ENCODE data around the gene MSI2.

The MSI2 gene

GRCh38 chr17:57588086-57588485 is 331.8 kb downstream of the MSI2 start:
- Histone ChIP-seq H4K20me1 (ENCODE audit: insufficient read depth, low read length, poor library complexity, severe bottlenecking) (peaks cover 6% of the 10 kb centered on the region), H3K4me3 (ENCODE audit: low read length, poor library complexity, severe bottlenecking) (no peak overlapping the region), H3K36me3 (ENCODE audit: insufficient read depth, low read length) (peaks cover 75% of the 10 kb centered on the region; the same call in 1 of the 2 replicates), H3F3A (ENCODE audit: low read depth) (no peaks in the 10 kb centered on the region), H3K4me1 (ENCODE audit: insufficient read depth, low read length, poor library complexity, severe bottlenecking) (no peaks in the 10 kb centered on the region), H3K79me2 (ENCODE audit: insufficient read depth, low read length) (peaks cover 73% of the 10 kb centered on the region; the same call in 1 of the 2 replicates), H3K9me2 (replicated peaks; ENCODE audit: low read depth, low read length) (no peaks in the 10 kb centered on the region), H3K4me2 (ENCODE audit: low read depth, low read length, poor library complexity, severe bottlenecking) (no peak overlapping the region), H2AFZ (ENCODE audit: low read length) (no peak overlapping the region), H3K27me3 (ENCODE audit: insufficient read depth, low read length, poor library complexity, severe bottlenecking) (no peaks in the 10 kb centered on the region), H3K9ac (ENCODE audit: low read depth, low read length, poor library complexity, severe bottlenecking) (no peak overlapping the region), H3K9me3 (ENCODE audit: insufficient read depth, low read depth, low read length) (no peaks in the 10 kb centered on the region)
- TF ChIP-seq, protein P1, sequence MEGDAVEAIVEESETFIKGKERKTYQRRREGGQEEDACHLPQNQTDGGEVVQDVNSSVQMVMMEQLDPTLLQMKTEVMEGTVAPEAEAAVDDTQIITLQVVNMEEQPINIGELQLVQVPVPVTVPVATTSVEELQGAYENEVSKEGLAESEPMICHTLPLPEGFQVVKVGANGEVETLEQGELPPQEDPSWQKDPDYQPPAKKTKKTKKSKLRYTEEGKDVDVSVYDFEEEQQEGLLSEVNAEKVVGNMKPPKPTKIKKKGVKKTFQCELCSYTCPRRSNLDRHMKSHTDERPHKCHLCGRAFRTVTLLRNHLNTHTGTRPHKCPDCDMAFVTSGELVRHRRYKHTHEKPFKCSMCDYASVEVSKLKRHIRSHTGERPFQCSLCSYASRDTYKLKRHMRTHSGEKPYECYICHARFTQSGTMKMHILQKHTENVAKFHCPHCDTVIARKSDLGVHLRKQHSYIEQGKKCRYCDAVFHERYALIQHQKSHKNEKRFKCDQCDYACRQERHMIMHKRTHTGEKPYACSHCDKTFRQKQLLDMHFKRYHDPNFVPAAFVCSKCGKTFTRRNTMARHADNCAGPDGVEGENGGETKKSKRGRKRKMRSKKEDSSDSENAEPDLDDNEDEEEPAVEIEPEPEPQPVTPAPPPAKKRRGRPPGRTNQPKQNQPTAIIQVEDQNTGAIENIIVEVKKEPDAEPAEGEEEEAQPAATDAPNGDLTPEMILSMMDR (conservative IDR thresholded peaks at IDR 0.05; ENCODE audit: low read length), result no peak
- TF ChIP-seq EZH2phosphoT487 (IDR thresholded peaks at IDR 0.05; ENCODE audit: borderline replicate concordance), result no peak

GRCh38 chr17:57589151-57590034 is 333.1 kb downstream of the MSI2 start:
- Histone ChIP-seq H3K27me3 (ENCODE audit: insufficient read depth, low read length, poor library complexity, severe bottlenecking) (no peaks in the 10 kb centered on the region), H3K4me3 (ENCODE audit: low read length, poor library complexity, severe bottlenecking) (no peak overlapping the region), H2AFZ (ENCODE audit: low read length) (no peak overlapping the region), H3K36me3 (ENCODE audit: insufficient read depth, low read length) (peaks cover 75% of the 10 kb centered on the region; the same call in 1 of the 2 replicates), H3K9me2 (replicated peaks; ENCODE audit: low read depth, low read length) (no peaks in the 10 kb centered on the region), H4K20me1 (ENCODE audit: insufficient read depth, low read length, poor library complexity, severe bottlenecking) (peaks cover 8% of the 10 kb centered on the region), H3K4me1 (ENCODE audit: insufficient read depth, low read length, poor library complexity, severe bottlenecking) (no peaks in the 10 kb centered on the region), H3F3A (ENCODE audit: low read depth) (no peaks in the 10 kb centered on the region), H3K4me2 (ENCODE audit: low read depth, low read length, poor library complexity, severe bottlenecking) (no peak overlapping the region), H3K9me3 (ENCODE audit: insufficient read depth, low read depth, low read length) (no peaks in the 10 kb centered on the region), H3K9ac (ENCODE audit: low read depth, low read length, poor library complexity, severe bottlenecking) (no peak overlapping the region), H3K79me2 (ENCODE audit: insufficient read depth, low read length) (peaks cover 73% of the 10 kb centered on the region; the same call in 1 of the 2 replicates)
- TF ChIP-seq, protein P1 (conservative IDR thresholded peaks at IDR 0.05; ENCODE audit: low read length), result no peak
- TF ChIP-seq EZH2phosphoT487 (IDR thresholded peaks at IDR 0.05; ENCODE audit: borderline replicate concordance), result no peak

DNA sequence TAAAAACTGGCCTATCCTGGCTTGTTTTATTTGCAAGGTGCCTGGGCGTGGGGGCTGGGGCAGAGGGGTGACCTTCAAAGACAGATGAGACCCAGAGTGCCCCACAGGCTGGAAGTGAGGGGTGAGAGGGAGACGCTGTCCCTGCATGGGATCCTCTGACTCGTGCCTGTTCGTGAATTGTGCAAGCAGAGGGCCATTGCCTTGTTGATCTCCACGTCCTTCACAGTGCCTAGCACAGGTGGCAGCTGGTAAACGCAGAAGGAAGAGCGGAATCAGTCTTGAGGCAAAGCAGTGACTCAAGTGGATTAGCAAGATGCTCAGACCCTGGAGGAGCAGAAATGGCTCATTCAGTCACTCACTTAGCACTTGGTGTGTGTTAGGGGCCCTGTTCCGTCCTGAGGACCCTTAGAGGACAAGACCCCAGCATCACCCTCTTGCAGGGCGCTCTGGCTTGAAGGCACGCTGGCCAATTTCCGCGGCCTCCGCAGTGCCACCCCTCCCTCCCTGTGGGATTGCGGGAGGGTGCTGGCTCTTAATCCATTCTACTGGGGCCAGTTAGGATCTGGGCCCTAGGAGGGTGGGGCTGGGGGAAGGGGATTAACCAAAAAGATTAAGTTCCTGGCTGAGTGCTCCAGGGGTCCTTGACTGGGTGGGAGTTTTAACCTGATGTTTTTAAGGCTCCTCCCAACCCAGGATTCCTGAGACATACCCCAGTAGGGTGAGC is 337.6 kb downstream of the MSI2 start:
- Histone ChIP-seq H3K4me1 (ENCODE audit: insufficient read depth, low read length, poor library complexity, severe bottlenecking) (peaks cover 5% of the 10 kb centered on the region), H3K9me3 (ENCODE audit: insufficient read depth, low read depth, low read length) (peaks cover 4% of the 10 kb centered on the region; the same call in 1 of the 2 replicates), H4K20me1 (ENCODE audit: insufficient read depth, low read length, poor library complexity, severe bottlenecking) (peaks cover 4% of the 10 kb centered on the region)

More for the DNA sequence above, 337.6 kb downstream of the MSI2 start:
- Histone ChIP-seq H3K9ac (ENCODE audit: low read depth, low read length, poor library complexity, severe bottlenecking) (no peak overlapping the region), H2AFZ (ENCODE audit: low read length) (no peak overlapping the region), H3K27me3 (ENCODE audit: insufficient read depth, low read length, poor library complexity, severe bottlenecking) (no peaks in the 10 kb centered on the region), H3F3A (ENCODE audit: low read depth) (no peaks in the 10 kb centered on the region), H3K79me2 (ENCODE audit: insufficient read depth, low read length) (peaks cover 55% of the 10 kb centered on the region; the same call in 1 of the 2 replicates), H3K9me2 (replicated peaks; ENCODE audit: low read depth, low read length) (no peaks in the 10 kb centered on the region), H3K4me3 (ENCODE audit: low read length, poor library complexity, severe bottlenecking) (no peak overlapping the region), H3K36me3 (ENCODE audit: insufficient read depth, low read length) (peaks cover 81% of the 10 kb centered on the region), H3K4me2 (ENCODE audit: low read depth, low read length, poor library complexity, severe bottlenecking) (no peak overlapping the region)
- TF ChIP-seq, protein P1 (conservative IDR thresholded peaks at IDR 0.05; ENCODE audit: low read length), result no peak
- no peak for TF ChIP-seq EZH2phosphoT487 (IDR thresholded peaks at IDR 0.05; ENCODE audit: borderline replicate concordance)
